ENCODE data around the gene FBRSL1.

GRCh38 chr12:132488127-132489077 is 1.5 kb upstream of the FBRSL1 start:
- no peak for TF ChIP-seq CTCF (IDR thresholded peaks at IDR 0.05; ENCODE audit: insufficient read depth, low read depth, low read length)
- no peak for TF ChIP-seq EZH2 (IDR thresholded peaks at IDR 0.05; ENCODE audit: insufficient read depth, low read length)

Data from astrocyte (in vitro differentiated cells and primary cell).